ENCODE measurements around the gene HMGN4.

DNA sequence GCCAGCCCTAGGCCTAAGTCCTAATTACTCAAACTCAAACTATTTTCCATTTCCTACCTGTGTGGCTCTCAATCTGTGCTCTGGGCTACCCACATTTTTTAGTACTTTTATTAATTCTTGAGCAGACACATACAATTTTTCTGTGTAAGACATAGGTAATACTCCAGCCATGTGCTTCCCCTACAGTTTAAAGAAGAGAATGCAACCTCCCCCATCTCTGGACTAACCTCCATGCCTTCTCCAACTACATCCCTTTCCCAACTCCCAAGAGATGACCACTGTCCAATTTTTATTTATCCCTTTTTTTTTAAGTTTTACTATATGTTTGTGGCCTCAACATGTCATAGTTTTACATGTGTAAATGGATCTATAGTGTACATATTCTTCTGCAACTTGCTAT lies 5.8 kb downstream of the HMGN4 start:
- TF ChIP-seq POLR2A (IDR thresholded peaks at IDR 0.05) (no peak), POLR2AphosphoS5 (IDR thresholded peaks at IDR 0.05) (no peak)
- TF ChIP-seq, protein P1, sequence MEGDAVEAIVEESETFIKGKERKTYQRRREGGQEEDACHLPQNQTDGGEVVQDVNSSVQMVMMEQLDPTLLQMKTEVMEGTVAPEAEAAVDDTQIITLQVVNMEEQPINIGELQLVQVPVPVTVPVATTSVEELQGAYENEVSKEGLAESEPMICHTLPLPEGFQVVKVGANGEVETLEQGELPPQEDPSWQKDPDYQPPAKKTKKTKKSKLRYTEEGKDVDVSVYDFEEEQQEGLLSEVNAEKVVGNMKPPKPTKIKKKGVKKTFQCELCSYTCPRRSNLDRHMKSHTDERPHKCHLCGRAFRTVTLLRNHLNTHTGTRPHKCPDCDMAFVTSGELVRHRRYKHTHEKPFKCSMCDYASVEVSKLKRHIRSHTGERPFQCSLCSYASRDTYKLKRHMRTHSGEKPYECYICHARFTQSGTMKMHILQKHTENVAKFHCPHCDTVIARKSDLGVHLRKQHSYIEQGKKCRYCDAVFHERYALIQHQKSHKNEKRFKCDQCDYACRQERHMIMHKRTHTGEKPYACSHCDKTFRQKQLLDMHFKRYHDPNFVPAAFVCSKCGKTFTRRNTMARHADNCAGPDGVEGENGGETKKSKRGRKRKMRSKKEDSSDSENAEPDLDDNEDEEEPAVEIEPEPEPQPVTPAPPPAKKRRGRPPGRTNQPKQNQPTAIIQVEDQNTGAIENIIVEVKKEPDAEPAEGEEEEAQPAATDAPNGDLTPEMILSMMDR (IDR thresholded peaks at IDR 0.05), result no peak

Measured in prostate gland (tissue), 2 donors.